ENCODE results near the gene ROBO3.

Gene ROBO3

GRCh38 chr11:124892750-124893454 is 27.7 kb downstream of the ROBO3 start:
- TF ChIP-seq, protein P1, sequence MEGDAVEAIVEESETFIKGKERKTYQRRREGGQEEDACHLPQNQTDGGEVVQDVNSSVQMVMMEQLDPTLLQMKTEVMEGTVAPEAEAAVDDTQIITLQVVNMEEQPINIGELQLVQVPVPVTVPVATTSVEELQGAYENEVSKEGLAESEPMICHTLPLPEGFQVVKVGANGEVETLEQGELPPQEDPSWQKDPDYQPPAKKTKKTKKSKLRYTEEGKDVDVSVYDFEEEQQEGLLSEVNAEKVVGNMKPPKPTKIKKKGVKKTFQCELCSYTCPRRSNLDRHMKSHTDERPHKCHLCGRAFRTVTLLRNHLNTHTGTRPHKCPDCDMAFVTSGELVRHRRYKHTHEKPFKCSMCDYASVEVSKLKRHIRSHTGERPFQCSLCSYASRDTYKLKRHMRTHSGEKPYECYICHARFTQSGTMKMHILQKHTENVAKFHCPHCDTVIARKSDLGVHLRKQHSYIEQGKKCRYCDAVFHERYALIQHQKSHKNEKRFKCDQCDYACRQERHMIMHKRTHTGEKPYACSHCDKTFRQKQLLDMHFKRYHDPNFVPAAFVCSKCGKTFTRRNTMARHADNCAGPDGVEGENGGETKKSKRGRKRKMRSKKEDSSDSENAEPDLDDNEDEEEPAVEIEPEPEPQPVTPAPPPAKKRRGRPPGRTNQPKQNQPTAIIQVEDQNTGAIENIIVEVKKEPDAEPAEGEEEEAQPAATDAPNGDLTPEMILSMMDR (conservative IDR thresholded peaks at IDR 0.05; ENCODE audit: low read length), result no peak

DNA sequence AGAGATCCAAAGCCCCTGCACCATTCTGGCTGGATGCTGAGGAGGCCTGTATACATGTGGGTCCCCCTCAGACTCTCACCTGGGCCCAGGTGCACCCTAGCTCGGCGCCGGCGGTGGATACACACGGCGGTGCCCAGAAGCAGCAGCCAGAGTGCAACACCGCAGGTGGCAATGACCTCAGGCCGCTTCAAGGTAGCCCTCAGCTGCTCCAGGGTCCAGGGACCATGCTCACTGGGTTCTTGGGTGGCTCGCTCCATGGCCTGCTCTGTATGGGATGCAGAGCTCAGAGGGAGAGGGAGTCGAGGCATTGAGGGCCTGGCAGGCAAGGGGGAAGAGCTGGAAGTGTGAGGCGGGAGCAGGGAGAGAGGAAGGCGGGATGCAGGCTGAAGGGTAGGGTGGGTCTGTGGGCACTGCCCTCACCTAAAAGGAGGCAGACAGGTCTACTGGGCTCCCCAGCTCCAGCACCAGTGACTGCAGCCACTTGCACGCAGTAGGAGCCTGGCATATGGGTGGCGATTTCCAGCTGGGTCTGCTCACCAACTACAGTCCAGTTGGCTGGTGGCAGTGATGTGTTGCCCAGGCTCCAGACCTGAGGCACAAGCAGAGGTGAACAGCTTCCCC is 28.7 kb downstream of the ROBO3 start:
- no peak overlapping the region for H3K4me3 ChIP-seq (ENCODE audit: low read length)
- DNase-seq (ENCODE audit: low read depth), result no peak
- TF ChIP-seq, protein P1 (conservative IDR thresholded peaks at IDR 0.05; ENCODE audit: low read length), result no peak

More at GRCh38 chr11:124892750-124893454, 27.7 kb downstream of the ROBO3 start:
- DNase-seq (ENCODE audit: low read depth), result no peak
- no peak overlapping the region for H3K4me3 ChIP-seq (ENCODE audit: low read length)

DNA sequence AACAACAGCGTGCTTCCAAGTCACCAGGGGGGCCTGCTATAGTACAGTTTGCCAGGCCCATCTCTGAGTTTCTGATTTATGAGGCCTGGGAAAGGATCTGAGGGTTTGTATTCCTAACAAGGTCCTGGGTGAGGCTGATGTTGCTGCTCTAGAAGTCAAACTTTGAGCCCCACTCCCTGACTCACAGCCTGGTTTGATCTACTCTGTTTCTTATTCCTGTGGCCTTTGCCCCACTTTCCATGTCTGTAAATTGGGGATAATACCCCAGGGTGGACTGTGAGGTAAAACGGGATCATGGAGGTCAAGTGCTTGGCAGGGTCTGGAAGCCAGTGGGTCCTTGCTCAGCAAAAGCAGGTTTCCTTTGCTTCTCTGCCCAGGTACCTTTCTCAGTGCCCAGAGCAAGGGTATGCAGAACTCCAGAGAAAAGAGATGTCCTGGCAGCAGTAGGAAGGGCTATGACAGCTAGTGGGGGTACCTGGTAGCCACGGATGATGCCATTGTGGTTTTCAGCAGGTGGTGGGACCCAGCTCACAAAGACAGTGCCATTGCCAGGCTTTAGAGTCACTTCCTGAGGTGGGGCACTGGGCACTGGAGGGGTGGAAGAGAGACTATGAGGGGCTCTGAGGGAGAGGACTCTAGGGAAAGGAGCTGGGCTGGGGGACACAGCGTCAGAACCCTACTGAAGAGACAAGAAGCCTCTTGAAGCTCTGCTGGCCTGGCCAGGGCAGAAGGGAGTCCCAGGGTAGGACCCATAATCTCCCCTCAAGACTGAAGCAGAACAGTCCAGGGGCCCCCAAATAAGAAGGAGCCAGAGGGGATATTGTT is 29.6 kb downstream of the ROBO3 start:
- no peak overlapping the region for H3K4me3 ChIP-seq (ENCODE audit: low read length)
- TF ChIP-seq, protein P1 (conservative IDR thresholded peaks at IDR 0.05; ENCODE audit: low read length), result no peak
- no peak for DNase-seq (ENCODE audit: low read depth)

DNA sequence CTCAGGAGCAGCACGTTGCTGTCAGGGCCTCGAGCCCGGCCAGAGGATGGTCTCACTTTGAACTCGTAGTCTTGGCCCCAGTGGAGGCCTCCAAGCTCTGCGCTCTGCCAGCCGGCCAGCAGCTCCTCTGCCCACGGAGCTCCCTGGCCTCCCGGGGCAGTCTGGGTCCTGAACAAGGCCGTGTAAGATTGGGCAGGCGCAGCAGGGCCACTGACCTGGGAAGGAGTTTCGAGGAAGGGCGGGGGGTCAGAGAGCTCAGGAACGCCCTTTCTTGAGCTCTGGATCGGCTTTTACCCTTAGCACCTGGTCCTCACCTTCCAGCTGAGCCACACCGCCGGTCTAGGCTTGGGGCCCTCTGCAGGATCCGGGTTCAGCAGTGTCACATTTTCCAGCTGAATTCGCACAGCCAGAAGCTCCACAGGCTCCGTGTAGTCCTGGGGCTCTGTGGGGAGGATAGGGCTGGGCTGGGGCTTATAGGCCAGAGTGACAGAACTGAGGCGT is 30.3 kb downstream of the ROBO3 start:
- TF ChIP-seq, protein P1 (conservative IDR thresholded peaks at IDR 0.05; ENCODE audit: low read length), result no peak

GRCh38 chr11:124896071-124896750 is 31.0 kb downstream of the ROBO3 start:
- DNase-seq (ENCODE audit: low read depth), result no peak
- no peak overlapping the region for H3K4me3 ChIP-seq (ENCODE audit: low read length)
- TF ChIP-seq, protein P1 (conservative IDR thresholded peaks at IDR 0.05; ENCODE audit: low read length), result no peak

More for the DNA sequence above, 30.3 kb downstream of the ROBO3 start:
- DNase-seq (ENCODE audit: low read depth), result no peak
- H3K4me3 ChIP-seq (ENCODE audit: low read length), result no peak overlapping the region

- TF ChIP-seq, protein P1 (conservative IDR thresholded peaks at IDR 0.05; ENCODE audit: low read length), result no peak
- no peak for DNase-seq (ENCODE audit: low read depth)
- no peak overlapping the region for H3K4me3 ChIP-seq (ENCODE audit: low read length)
Observed at GRCh38 chr11:124896821-124897391, 31.7 kb downstream of the ROBO3 start.
